GM21529 (cell line): ENCODE measurements around the gene ATL2.
"Not testable (repeated sequence)": the region's sequence is repeated elsewhere in the genome, so short reads cannot be mapped to it uniquely, and the experiment has no call there.

ENCODE experiments used
- ATAC-seq: cut with Tn5 transposase; IDR thresholded peaks from one replicate; pipeline ENCODE4 v1.9.1; 2021; ENCODE audit not compliant: unreplicated experiment

ATL2 gene

GRCh38 chr2:38394041-38394440 lies 17.0 kb upstream of the ATL2 start:
- ATAC-seq: no peak

- ATAC-seq: no peak
Observed at GRCh38 chr2:38390947-38391346, 13.9 kb upstream of the ATL2 start.

GRCh38 chr2:38387887-38388286 lies 10.8 kb upstream of the ATL2 start:
- no peak for ATAC-seq

GRCh38 chr2:38386821-38387220 lies 9.7 kb upstream of the ATL2 start:
- no peak for ATAC-seq

GRCh38 chr2:38386377-38386776 lies 9.3 kb upstream of the ATL2 start:
- ATAC-seq: no peak

- ATAC-seq: no peak
Observed at GRCh38 chr2:38384338-38384737, 7.3 kb upstream of the ATL2 start.

GRCh38 chr2:38383741-38384140 lies 6.7 kb upstream of the ATL2 start:
- not testable (repeated sequence) for ATAC-seq

- ATAC-seq: no peak
Observed at GRCh38 chr2:38381381-38382143, 4.5 kb upstream of the ATL2 start.

GRCh38 chr2:38380397-38381130 lies 3.5 kb upstream of the ATL2 start:
- no peak for ATAC-seq

- ATAC-seq: peak; percentile 73
Observed at GRCh38 chr2:38376346-38377049, 575 bp downstream of the ATL2 start.

- ATAC-seq: no peak
Observed at GRCh38 chr2:38375696-38376345, 1.3 kb downstream of the ATL2 start.

GRCh38 chr2:38374984-38375383 lies 2.1 kb downstream of the ATL2 start:
- ATAC-seq: no peak

- ATAC-seq: no peak
Observed at GRCh38 chr2:38371235-38371634, 5.8 kb downstream of the ATL2 start.

GRCh38 chr2:38370664-38371063 lies 6.4 kb downstream of the ATL2 start:
- no peak for ATAC-seq

- no peak for ATAC-seq
Observed at GRCh38 chr2:38362232-38362631, 14.8 kb downstream of the ATL2 start.

- ATAC-seq: no peak
Observed at GRCh38 chr2:38360177-38360576, 16.9 kb downstream of the ATL2 start.

- no peak for ATAC-seq
Observed at GRCh38 chr2:38353402-38353801, 23.7 kb downstream of the ATL2 start.

GRCh38 chr2:38352336-38352735 lies 24.7 kb downstream of the ATL2 start:
- no peak for ATAC-seq

- ATAC-seq: no peak
Observed at GRCh38 chr2:38345323-38346038, 31.6 kb downstream of the ATL2 start.

- no peak for ATAC-seq
Observed at GRCh38 chr2:38344813-38345212, 32.3 kb downstream of the ATL2 start.

GRCh38 chr2:38343212-38343611 lies 33.9 kb downstream of the ATL2 start:
- no peak for ATAC-seq
